ENCODE measurements around the gene MIDN. TPM values are rescaled to one million over a fixed set of nuclear protein-coding genes. Genes with fewer than 3 reads are reported as not detected.
A peak's percentile ranks its signal among the peaks of the same experiment; 100 is the strongest.

MIDN gene
- total and polyA plus RNA-seq, 10 of the 15 experiments (the other 5 are each of a cell fraction or from before 2014, with no cell fraction given), result 0.38 to 51.5 (median 7.2) TPM

DNA sequence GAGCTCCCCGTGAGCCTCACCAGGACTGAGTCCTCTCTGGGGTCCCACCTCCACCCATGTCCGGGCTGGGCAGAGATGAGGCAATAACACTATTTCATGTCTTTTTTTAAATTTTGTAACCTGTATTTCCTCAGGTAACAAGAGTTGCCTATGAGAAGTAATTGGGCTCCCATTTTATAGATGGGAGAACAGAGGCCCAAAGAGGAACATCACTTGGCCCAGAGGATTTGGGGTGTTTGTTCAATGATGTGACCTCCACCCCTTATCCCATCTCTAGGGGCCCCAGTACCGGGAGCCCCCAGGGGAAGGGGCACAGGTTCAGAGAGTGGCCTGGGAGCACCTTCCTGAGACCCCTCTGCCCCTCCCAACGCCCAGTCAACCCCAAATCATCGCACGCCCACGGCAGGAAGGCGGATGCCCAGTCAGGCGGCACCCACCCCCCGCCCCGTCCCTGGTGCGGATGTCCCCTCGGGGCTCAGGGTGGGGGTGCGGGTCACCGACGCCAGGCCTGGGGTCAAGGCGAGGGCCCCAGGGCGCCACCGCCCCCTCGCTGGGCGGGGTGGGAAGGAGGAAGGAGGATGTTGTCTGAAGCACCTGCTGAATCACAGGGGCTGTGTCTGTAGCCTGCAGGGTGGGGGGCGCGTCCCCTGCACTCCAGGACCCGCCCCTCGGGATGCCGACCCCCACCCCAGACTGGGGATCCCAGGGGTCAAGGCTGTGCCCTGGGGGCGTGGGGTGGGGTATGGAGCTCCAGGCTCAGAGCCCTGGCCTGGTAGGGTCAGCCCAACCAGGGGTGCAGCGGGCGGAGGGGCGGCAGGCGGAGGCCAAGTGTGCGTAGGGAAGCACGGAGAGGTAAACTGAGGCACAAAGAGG, 11.7 kb downstream of the MIDN start:
- no peaks in the 10 kb centered on the region for H4K20me1 ChIP-seq (ENCODE audit: control insufficient read depth, insufficient read depth)
- no TSS peak for BruUV-seq (replicated peaks)
- POLR2A ChIA-PET, result interaction anchor here (0.6 to 2.4 kb wide), 4 partner anchors 8 to 84 kb away, joined by 5 to 12 read pairs (median 8); partner anchors contain the start of gene CIRBP
- TF ChIP-seq ZNF384 (IDR thresholded peaks at IDR 0.05; ENCODE audit: borderline replicate concordance, low read depth, low read length), result no peak
- no peak; the same call in 1 of the 2 replicates for TF ChIP-seq ESRRA (IDR thresholded peaks at IDR 0.05; ENCODE audit: low read length)
- TF ChIP-seq, protein P1, sequence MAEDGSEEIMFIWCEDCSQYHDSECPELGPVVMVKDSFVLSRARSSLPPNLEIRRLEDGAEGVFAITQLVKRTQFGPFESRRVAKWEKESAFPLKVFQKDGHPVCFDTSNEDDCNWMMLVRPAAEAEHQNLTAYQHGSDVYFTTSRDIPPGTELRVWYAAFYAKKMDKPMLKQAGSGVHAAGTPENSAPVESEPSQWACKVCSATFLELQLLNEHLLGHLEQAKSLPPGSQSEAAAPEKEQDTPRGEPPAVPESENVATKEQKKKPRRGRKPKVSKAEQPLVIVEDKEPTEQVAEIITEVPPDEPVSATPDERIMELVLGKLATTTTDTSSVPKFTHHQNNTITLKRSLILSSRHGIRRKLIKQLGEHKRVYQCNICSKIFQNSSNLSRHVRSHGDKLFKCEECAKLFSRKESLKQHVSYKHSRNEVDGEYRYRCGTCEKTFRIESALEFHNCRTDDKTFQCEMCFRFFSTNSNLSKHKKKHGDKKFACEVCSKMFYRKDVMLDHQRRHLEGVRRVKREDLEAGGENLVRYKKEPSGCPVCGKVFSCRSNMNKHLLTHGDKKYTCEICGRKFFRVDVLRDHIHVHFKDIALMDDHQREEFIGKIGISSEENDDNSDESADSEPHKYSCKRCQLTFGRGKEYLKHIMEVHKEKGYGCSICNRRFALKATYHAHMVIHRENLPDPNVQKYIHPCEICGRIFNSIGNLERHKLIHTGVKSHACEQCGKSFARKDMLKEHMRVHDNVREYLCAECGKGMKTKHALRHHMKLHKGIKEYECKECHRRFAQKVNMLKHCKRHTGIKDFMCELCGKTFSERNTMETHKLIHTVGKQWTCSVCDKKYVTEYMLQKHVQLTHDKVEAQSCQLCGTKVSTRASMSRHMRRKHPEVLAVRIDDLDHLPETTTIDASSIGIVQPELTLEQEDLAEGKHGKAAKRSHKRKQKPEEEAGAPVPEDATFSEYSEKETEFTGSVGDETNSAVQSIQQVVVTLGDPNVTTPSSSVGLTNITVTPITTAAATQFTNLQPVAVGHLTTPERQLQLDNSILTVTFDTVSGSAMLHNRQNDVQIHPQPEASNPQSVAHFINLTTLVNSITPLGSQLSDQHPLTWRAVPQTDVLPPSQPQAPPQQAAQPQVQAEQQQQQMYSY (CRISPR knock-in tag; IDR thresholded peaks at IDR 0.05), result no peak
- TF ChIP-seq DPF2 (IDR thresholded peaks at IDR 0.05), result no peak; the same call in 1 of the 2 replicates
- TF ChIP-seq MYB (IDR thresholded peaks at IDR 0.05; ENCODE audit: borderline replicate concordance, low read depth, low read length), result no peak
- no peak for TF ChIP-seq CHD1 (IDR thresholded peaks at IDR 0.05; ENCODE audit: low read depth, low read length)
- TF ChIP-seq SKIL (IDR thresholded peaks at IDR 0.05; ENCODE audit: low read depth, poor library complexity, severe bottlenecking), result no peak
- TF ChIP-seq CHD4 (IDR thresholded peaks at IDR 0.05), result no peak
- no peak for TF ChIP-seq ASH2L (IDR thresholded peaks at IDR 0.05; ENCODE audit: borderline replicate concordance, low read depth)
- TF ChIP-seq CHD2 (IDR thresholded peaks at IDR 0.05; ENCODE audit: borderline replicate concordance, low read depth, low read length), result no peak
- no peak for TF ChIP-seq EZH2 (IDR thresholded peaks at IDR 0.05; ENCODE audit: borderline replicate concordance, control insufficient read depth, low read depth, low read length)
- no peak for TF ChIP-seq TARDBP (IDR thresholded peaks at IDR 0.05; ENCODE audit: borderline replicate concordance)
- no peak for TF ChIP-seq SRF (IDR thresholded peaks at IDR 0.05; ENCODE audit: low read depth in 2 of 2, low read length in 2 of 2)
- TF ChIP-seq, protein P2, sequence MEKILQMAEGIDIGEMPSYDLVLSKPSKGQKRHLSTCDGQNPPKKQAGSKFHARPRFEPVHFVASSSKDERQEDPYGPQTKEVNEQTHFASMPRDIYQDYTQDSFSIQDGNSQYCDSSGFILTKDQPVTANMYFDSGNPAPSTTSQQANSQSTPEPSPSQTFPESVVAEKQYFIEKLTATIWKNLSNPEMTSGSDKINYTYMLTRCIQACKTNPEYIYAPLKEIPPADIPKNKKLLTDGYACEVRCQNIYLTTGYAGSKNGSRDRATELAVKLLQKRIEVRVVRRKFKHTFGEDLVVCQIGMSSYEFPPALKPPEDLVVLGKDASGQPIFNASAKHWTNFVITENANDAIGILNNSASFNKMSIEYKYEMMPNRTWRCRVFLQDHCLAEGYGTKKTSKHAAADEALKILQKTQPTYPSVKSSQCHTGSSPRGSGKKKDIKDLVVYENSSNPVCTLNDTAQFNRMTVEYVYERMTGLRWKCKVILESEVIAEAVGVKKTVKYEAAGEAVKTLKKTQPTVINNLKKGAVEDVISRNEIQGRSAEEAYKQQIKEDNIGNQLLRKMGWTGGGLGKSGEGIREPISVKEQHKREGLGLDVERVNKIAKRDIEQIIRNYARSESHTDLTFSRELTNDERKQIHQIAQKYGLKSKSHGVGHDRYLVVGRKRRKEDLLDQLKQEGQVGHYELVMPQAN (conservative IDR thresholded peaks at IDR 0.05), result peak; percentile 37; the same call in 1 of the 2 replicates

More for the DNA sequence above, 11.7 kb downstream of the MIDN start:
- Histone ChIP-seq H3K9ac (ENCODE audit: control insufficient read depth, insufficient read depth, low read length) (peak overlapping the region; percentile 78), H3K4me2 (ENCODE audit: control insufficient read depth, insufficient read depth) (peak overlapping the region; percentile 98), H3K79me2 (ENCODE audit: control insufficient read depth, insufficient read depth, low read length) (peaks cover 36% of the 10 kb centered on the region), H3K36me3 (ENCODE audit: control insufficient read depth in 2 of 2, insufficient read depth in 2 of 2, low read length in 1 of 2) (peaks cover 4 to 16% of the 10 kb centered on the region in 2 experiments; a peak in 3 of 4 replicates), H3K27me3 (replicated peaks in 1 of 2; ENCODE audit: control insufficient read depth in 2 of 2, insufficient read depth in 2 of 2, low read length in 1 of 2) (no peaks in the 10 kb centered on the region), H2AFZ (ENCODE audit: control insufficient read depth, low read depth, low read length) (no peak overlapping the region), H3K4me3 (peak overlapping the region; percentile 68), H3K9me3 (replicated peaks; ENCODE audit: control insufficient read depth, insufficient read depth, low read length) (no peaks in the 10 kb centered on the region), H3K27ac (ENCODE audit: control insufficient read depth, insufficient read depth) (peak overlapping the region; percentile 96), H3K4me1 (ENCODE audit: control insufficient read depth, insufficient read depth, low read length) (peaks cover 48% of the 10 kb centered on the region)
- ChIA-PET CTCF (interaction anchor here (1.0 to 2.5 kb wide), 3 partner anchors 16 to 157 kb away, joined by 3 to 16 read pairs (median 10); no protein-coding TSS in a partner anchor), SMC1A (ENCODE audit: uncharacterized antibody, unreplicated experiment) (no interaction called here), RAD21 (ENCODE audit: unreplicated experiment) (interaction anchor here (1.5 to 3.8 kb wide), 3 partner anchors 9 to 157 kb away, joined by 3 to 24 read pairs (median 11); partner anchors contain the start of gene CIRBP)
- DNase-seq (ENCODE audit: low read depth, low spot score) (no peak), FAIRE-seq (no peak), ATAC-seq (peak; percentile 21)
- intact Hi-C loops (cut with micrococcal nuclease; ENCODE audit: unreplicated experiment) (loop anchor here (1.0 kb wide), 1 partner anchor 9 kb away; the partner anchor contains the start of gene CIRBP), in situ Hi-C loops (cut with MboI) (loop anchor here (10.0 kb wide), 1 partner anchor 825 kb away; no protein-coding TSS in a partner anchor)
- 2% methylated on average over 28 of the region's 33 CpGs for WGBS (ENCODE audit: insufficient coverage, insufficient replicate concordance, low lambda C conversion rate, missing lambda C conversion rate)

All from GM12878 (cell line).